GM23248 (cell line): ENCODE results near the gene GINS2. TPM values are rescaled to one million over a fixed set of nuclear protein-coding genes. Genes with fewer than 3 reads are reported as not detected.

Source experiments
- DNase-seq: peaks from one replicate; pipeline ENCODE4 v3.0.0-alpha.2; 2015
- H2AFZ ChIP-seq: fragments of 200-600 bp; sonication (generic); 2 replicates; pipeline ENCODE4 v1.6.1; 2016; ENCODE audit warnings: antibody characterized with exemption
- H3F3A ChIP-seq: fragments of 200-600 bp; sonication (generic); 2 replicates; pipeline ENCODE4 v1.6.1; 2016; ENCODE audit warnings: mild to moderate bottlenecking, antibody characterized with exemption, mixed run types; ENCODE audit not compliant: insufficient read depth
- H3K27ac ChIP-seq: fragments of 200-600 bp; sonication (generic); 2 replicates; pipeline ENCODE4 v1.5.1; 2016; ENCODE audit warnings: mild to moderate bottlenecking
- H3K27me3 ChIP-seq: fragments of 200-600 bp; sonication (generic); replicated peaks from 2 replicates; pipeline ENCODE4 v1.6.1; 2016; ENCODE audit warnings: mild to moderate bottlenecking; ENCODE audit not compliant: insufficient read depth
- H3K36me3 ChIP-seq: fragments of 200-600 bp; sonication (generic); 2 replicates; pipeline ENCODE4 v1.6.1; 2016; ENCODE audit warnings: low read depth, mild to moderate bottlenecking
- H3K4me1 ChIP-seq: fragments of 200-600 bp; sonication (generic); 2 replicates; pipeline ENCODE4 v1.6.1; 2016; ENCODE audit warnings: mild to moderate bottlenecking; ENCODE audit not compliant: insufficient read depth
- H3K4me2 ChIP-seq: fragments of 200-600 bp; sonication (generic); one replicate; pipeline ENCODE4 v1.6.1; 2016; ENCODE audit warnings: mild to moderate bottlenecking; ENCODE audit not compliant: unreplicated experiment
- H3K4me3 ChIP-seq: fragments of 200-600 bp; sonication (generic); 2 replicates; pipeline ENCODE4 v1.5.1; 2016; ENCODE audit warnings: mild to moderate bottlenecking
- H3K79me2 ChIP-seq: fragments of 200-600 bp; sonication (generic); 2 replicates; pipeline ENCODE4 v1.6.1; 2016; ENCODE audit warnings: mild to moderate bottlenecking; ENCODE audit not compliant: insufficient read depth
- H3K9ac ChIP-seq: fragments of 200-600 bp; sonication (generic); 2 replicates; pipeline ENCODE4 v1.6.1; 2016; ENCODE audit warnings: mild to moderate bottlenecking
- H3K9me2 ChIP-seq: fragments of 200-600 bp; sonication (generic); 2 replicates; pipeline ENCODE4 v1.6.1; 2016; ENCODE audit warnings: mixed run types, mild to moderate bottlenecking, moderate library complexity; ENCODE audit not compliant: insufficient read depth
- H3K9me3 ChIP-seq: fragments of 200-600 bp; sonication (generic); one replicate; pipeline ENCODE4 v1.6.1; 2017; ENCODE audit warnings: low read depth
- H4K20me1 ChIP-seq: fragments of 200-600 bp; sonication (generic); 2 replicates; pipeline ENCODE4 v1.6.0; 2016; ENCODE audit not compliant: insufficient read depth
- EZH2 ChIP-seq: fragments of 200-600 bp; sonication (generic); IDR thresholded peaks from 2 replicates; pipeline ENCODE4 v1.6.1; 2018; ENCODE audit warnings: antibody characterized with exemption, mild to moderate bottlenecking; ENCODE audit not compliant: insufficient read depth, poor library complexity, severe bottlenecking
- EZH2phosphoT487 ChIP-seq: fragments of 200-600 bp; sonication (generic); IDR thresholded peaks from 2 replicates; pipeline ENCODE4 v1.6.1; 2018; ENCODE audit warnings: antibody characterized with exemption, moderate library complexity, mild to moderate bottlenecking, low read depth; ENCODE audit not compliant: insufficient read depth
- WGBS, 2 experiments: methylation state at CpG; one replicate each; pipeline ENCODE4 v1.1.6; 2015 to 2017; ENCODE audit warnings: low lambda C conversion rate in 2 of 2, low coverage in 1 of 2; ENCODE audit errors: missing lambda C conversion rate in 2 of 2; 5-methylcytosine and 5-hydroxymethylcytosine counted together
- in situ Hi-C: fragments of 300-500 bp; cut with MboI; formaldehyde crosslinking; loops from 2 replicates; pipeline ENCODE4 v1.15.0; 2020
- polyA plus RNA-seq: library from polyadenylated mRNA; unstranded; fragments of >200 nt; fragmentation: Nextera tagmentation; extraction: Ambion mirVana; gene quantifications from 2 replicates; pipeline ENCODE4 v1.2.1, GENCODE V29; 2016
- total RNA-seq: library from RNA; depleted of rRNA; stranded (reverse); fragments of >200 nt; shearing (Covaris generic); gene quantifications from 2 replicates; pipeline ENCODE4 v1.2.3, GENCODE V29; 2014

GINS2 gene
- total and polyA plus RNA-seq, 2 experiments from 2014 or later: 8.9 to 9.9 TPM

GRCh38 chr16:85681255-85681654, 7.5 kb downstream of the GINS2 start:
- Histone ChIP-seq H3K4me2 (no peak overlapping the region), H3K27ac (no peak overlapping the region), H3K36me3 (peaks cover 8% of the 10 kb centered on the region; the same call in 1 of the 2 replicates), H3F3A (peaks cover 9% of the 10 kb centered on the region; the same call in 1 of the 2 replicates), H3K9ac (no peak overlapping the region), H3K4me3 (no peak overlapping the region), H3K79me2 (no peaks in the 10 kb centered on the region), H3K4me1 (no peaks in the 10 kb centered on the region), H4K20me1 (no peaks in the 10 kb centered on the region), H3K9me3 (no peaks in the 10 kb centered on the region), H2AFZ (no peak overlapping the region), H3K27me3 (no peaks in the 10 kb centered on the region), H3K9me2 (no peaks in the 10 kb centered on the region)
- 87 to 93% methylated on average over 8 of the region's 8 CpGs for WGBS, 2 experiments
- in situ Hi-C loops: no loop called here
- DNase-seq: no peak
- TF ChIP-seq EZH2phosphoT487: no peak
- TF ChIP-seq EZH2: no peak

GRCh38 chr16:85680352-85680944, 8.3 kb downstream of the GINS2 start:
- Histone ChIP-seq H3K4me2 (no peak overlapping the region), H3K27me3 (no peaks in the 10 kb centered on the region), H3K36me3 (peaks cover 13% of the 10 kb centered on the region), H3F3A (peaks cover 15% of the 10 kb centered on the region; the same call in 1 of the 2 replicates), H3K9me3 (no peaks in the 10 kb centered on the region), H3K4me1 (no peaks in the 10 kb centered on the region), H2AFZ (no peak overlapping the region), H3K27ac (no peak overlapping the region), H3K9ac (no peak overlapping the region), H4K20me1 (no peaks in the 10 kb centered on the region), H3K79me2 (no peaks in the 10 kb centered on the region), H3K4me3 (no peak overlapping the region), H3K9me2 (no peaks in the 10 kb centered on the region)
- WGBS, 2 experiments: 93 to 98% methylated on average over 6 of the region's 6 CpGs
- in situ Hi-C loops: no loop called here
- no peak for DNase-seq
- TF ChIP-seq EZH2phosphoT487 (no peak), EZH2 (no peak)

GRCh38 chr16:85679870-85680269, 8.9 kb downstream of the GINS2 start:
- Histone ChIP-seq H2AFZ (no peak overlapping the region), H3K4me3 (no peak overlapping the region), H3K79me2 (no peaks in the 10 kb centered on the region), H3K4me2 (no peak overlapping the region), H3K27me3 (no peaks in the 10 kb centered on the region), H4K20me1 (no peaks in the 10 kb centered on the region), H3F3A (peaks cover 21% of the 10 kb centered on the region; the same call in 1 of the 2 replicates), H3K9ac (no peak overlapping the region), H3K9me2 (no peaks in the 10 kb centered on the region), H3K9me3 (no peaks in the 10 kb centered on the region), H3K36me3 (peaks cover 19% of the 10 kb centered on the region), H3K4me1 (no peaks in the 10 kb centered on the region), H3K27ac (no peak overlapping the region)
- TF ChIP-seq EZH2: no peak
- no peak for TF ChIP-seq EZH2phosphoT487
- DNase-seq: no peak
- WGBS, 2 experiments: 94 to 95% methylated on average over 6 of the region's 6 CpGs
- in situ Hi-C loops: no loop called here

GRCh38 chr16:85678821-85679220, 9.9 kb downstream of the GINS2 start:
- no peak overlapping the region for H3K4me2 ChIP-seq
- H3K36me3 ChIP-seq: peaks cover 26% of the 10 kb centered on the region
- 95% methylated on average over 5 of the region's 5 CpGs for WGBS, 2 experiments
- H2AFZ ChIP-seq: no peak overlapping the region
- H3K79me2 ChIP-seq: no peaks in the 10 kb centered on the region
- no peaks in the 10 kb centered on the region for H3K9me2 ChIP-seq
- peaks cover 25% of the 10 kb centered on the region; the same call in 1 of the 2 replicates for H3F3A ChIP-seq
- H4K20me1 ChIP-seq: no peaks in the 10 kb centered on the region
- no peak for DNase-seq
- no peak overlapping the region for H3K4me3 ChIP-seq
- no peak overlapping the region for H3K27ac ChIP-seq
- in situ Hi-C loops: no loop called here
- no peak overlapping the region for H3K9ac ChIP-seq
- no peaks in the 10 kb centered on the region for H3K9me3 ChIP-seq
- TF ChIP-seq EZH2phosphoT487 (no peak), EZH2 (no peak)
- no peaks in the 10 kb centered on the region for H3K4me1 ChIP-seq
- no peaks in the 10 kb centered on the region for H3K27me3 ChIP-seq
